GM18502 (cell line): Measurements from ENCODE around the gene MRPS18B.

ENCODE experiments used
- ATAC-seq: cut with Tn5 transposase; IDR thresholded peaks from one replicate; pipeline ENCODE4 v1.9.1; 2021; ENCODE audit warnings: mild to moderate bottlenecking; ENCODE audit not compliant: unreplicated experiment, poor library complexity

Gene MRPS18B

DNA sequence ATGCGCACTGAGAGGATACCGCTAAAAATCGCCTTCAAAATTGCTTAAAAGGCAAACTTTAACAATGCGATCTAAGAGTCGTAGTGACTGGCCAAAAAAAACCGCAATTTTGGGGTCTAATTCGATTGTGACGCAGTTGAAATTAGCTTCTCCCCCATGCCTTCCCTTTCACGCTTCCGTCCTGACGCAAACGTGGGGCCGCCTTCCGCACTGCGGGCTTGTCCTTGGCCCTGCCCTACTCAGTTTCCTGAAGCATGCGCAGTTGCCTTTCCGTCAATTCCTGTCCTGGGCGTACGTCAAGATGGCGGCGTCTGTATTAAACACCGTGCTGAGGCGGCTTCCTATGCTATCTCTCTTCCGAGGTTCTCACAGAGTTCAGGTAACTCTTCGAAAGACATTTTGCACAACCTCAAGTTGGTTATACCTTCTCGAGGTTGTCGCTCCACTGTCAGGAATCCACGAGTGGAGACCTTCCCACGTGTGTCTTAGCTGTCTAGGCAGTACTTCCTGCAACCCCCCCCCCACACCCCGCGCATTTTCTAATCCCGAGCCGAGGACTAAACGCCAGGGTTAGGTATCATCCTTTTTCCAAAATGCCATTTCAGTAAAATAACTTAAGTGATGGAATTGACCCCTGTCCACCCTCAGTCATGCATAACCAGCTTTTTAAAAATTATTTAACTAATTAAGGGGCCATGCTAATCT is at the start of gene MRPS18B:
Gene MRPS18B (plus strand): TSS at position 276 of the 705 bp plus-strand sequence. CDS start 26 bp downstream, at position 302.
- ATAC-seq = peak; percentile 76

DNA sequence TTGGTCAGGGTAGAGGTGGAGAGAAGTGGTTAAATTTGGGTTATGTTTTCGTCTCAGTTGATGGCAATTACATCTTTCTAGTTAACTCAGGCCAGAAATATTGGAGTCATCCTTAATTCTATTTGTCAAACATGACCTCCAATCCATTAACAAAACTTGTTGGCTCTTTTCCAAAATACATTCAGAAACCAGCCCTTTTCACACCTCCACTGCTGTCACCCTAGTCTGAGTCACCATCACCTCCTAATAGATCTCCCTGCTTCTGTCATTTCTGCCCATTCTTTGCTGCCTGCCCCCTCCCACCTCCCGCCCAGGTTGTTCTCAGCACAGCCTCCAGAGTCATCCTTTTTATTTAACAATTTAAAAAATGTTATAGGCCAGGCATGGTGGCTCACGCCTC is 49.4 kb upstream of the MRPS18B start:
- no peak for ATAC-seq

DNA sequence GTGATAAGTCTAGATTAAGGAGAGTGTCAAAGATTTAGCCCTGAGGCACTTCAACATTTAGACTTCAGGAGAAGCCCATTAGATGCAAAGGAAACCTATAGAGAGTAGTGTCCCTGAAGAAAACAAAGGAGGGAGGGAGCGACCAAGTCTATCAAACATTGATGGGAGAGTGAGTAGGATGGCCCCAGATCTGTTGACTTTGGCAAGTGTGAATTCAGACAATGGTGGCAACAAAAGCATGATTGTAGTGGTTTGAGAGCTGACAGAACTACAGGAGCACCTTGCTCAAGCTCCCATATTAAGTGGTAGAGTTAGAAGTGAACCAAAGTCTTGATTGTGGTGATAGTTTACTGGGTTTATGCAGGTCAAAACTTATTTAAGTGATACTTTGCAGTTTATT is 47.4 kb upstream of the MRPS18B start:
- no peak for ATAC-seq

DNA sequence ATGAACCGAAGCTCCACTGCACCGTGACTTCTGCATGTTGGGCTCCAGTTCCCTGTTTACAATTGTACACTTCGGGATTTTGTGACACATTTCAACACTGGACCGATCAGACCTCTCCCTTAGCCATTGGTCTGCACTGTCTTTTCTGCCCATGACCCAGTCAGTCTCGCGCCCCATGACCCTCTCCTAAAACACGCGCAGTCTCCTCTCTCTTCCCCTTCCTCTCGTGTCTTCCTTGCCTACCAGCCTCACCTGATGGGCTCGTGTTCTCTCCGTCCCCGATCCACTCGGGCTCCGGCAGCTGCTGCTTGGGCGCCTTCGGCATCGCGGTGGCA is 46.9 kb upstream of the MRPS18B start:
- peak; percentile 29 for ATAC-seq

DNA sequence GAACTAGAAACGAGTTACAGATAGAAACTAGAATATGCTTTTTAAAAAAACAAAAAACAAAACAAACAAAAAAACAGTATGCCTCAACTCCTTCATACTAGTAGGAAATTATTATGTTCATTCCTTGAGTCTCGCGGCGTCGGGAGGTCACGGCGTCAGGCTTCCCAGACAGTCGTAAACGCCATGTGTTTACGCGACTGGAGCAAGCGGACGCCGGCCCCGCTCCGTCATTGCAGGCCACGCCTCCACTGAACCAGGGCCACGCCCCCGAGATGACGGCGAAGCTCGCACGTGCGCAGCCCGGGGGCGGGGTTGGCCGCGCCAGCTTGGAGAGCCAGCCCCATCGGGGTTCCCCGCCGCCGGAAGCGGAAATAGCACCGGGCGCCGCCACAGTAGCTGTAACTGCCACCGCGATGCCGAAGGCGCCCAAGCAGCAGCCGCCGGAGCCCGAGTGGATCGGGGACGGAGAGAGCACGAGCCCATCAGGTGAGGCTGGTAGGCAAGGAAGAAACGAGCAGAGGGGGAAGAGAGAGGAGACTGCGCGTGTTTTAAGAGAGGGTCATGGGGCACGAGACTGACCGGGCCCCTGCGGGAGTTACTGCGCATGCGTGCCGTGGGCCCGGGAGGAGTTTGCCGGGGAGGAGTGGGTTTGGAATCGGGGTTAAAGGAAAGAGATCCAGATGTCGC is 46.4 kb upstream of the MRPS18B start, which contains the start of gene ABCF1:
Gene ABCF1 (plus strand): TSS at position 368 of the 687 bp plus-strand sequence. CDS start 46 bp downstream, at position 414.
- ATAC-seq = peak; percentile 93

DNA sequence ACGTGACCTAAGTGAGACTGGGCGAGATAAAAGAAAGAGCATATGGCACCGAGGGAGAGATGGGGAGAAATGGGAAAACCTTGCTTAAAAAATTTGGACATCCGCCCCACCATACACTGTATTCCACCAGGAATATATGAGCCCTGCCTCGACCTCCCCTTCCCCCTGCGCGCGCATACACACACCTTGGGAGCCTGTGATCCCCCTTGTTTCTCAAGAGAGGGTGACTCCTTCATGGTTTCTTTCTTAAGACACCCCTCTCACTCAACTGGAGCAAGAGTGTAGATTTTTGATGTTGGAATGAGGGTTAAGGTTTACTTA is 45.9 kb upstream of the MRPS18B start:
- no peak for ATAC-seq

DNA sequence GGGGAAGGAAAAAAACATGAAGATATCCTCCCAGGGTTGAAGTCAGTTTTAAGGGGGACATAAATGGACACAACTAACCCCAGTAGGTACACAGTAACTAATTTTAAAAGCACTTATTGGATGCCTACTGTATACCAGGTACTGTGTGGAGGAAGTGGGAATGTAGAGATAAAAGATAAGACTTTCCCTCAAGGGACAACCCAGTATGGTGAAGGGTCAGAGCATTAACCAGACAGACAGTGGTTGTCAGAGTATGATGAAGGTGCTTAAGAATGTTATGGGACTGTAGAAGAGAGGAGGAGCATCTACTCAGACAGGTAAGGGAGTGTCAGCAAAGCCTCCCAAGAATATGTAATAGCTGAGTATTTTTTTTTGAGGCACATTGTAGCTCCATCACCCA is 45.5 kb upstream of the MRPS18B start:
- no peak for ATAC-seq

DNA sequence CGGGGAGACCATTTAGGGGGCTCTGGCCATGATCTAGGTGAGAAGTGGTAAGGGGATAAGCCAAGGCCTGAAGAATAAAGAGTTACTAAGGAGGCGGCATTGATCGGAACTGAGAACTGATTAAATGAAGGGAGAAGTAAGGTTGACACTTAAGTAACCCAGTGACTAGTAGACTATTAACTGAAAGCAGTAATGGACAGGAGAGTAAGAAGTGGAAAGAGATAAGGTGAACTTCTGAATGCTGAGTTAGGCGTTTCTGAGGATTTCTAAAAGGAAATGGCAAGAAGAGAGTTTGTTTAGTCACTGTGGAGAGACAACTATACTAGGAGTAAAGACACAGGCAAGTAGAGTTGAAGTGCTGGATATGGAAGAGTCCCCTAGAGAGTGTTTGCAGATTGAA is 44.5 kb upstream of the MRPS18B start:
- ATAC-seq = no peak

DNA sequence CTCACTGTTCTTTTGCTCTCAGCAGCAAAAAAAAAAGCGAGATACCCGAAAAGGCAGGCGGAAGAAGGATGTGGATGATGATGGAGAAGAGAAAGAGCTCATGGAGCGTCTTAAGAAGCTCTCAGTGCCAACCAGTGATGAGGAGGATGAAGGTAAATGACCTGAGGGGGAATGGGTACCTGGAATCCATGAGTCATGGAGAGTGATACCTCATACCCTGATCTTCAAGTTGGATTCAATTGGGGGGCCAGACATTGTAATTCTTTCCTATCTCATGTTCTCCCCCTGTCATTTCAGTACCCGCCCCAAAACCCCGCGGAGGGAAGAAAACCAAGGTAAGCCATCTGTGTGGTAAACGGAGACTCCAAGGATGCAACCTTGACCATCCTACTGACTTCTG is 39.6 kb upstream of the MRPS18B start:
- no peak for ATAC-seq

DNA sequence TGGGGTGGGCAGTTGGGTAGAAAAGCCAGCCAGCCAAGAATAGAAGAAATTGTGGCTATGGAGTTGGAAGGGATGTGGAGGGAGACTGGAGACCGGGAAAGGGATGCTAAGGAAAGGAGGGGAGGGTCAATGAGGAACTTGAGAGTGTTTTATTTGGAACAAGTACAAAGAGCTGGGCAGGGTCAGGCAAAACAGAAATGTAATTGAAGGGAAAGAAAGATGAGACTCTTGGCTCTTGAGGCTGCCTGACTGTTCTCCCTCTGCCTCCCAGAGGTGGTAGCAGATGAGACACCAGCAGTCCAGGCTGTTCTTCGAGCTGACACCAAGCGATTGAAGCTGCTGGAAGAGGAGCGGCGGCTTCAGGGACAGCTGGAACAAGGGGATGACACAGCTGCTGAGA is 33.7 kb upstream of the MRPS18B start:
- no peak for ATAC-seq

DNA sequence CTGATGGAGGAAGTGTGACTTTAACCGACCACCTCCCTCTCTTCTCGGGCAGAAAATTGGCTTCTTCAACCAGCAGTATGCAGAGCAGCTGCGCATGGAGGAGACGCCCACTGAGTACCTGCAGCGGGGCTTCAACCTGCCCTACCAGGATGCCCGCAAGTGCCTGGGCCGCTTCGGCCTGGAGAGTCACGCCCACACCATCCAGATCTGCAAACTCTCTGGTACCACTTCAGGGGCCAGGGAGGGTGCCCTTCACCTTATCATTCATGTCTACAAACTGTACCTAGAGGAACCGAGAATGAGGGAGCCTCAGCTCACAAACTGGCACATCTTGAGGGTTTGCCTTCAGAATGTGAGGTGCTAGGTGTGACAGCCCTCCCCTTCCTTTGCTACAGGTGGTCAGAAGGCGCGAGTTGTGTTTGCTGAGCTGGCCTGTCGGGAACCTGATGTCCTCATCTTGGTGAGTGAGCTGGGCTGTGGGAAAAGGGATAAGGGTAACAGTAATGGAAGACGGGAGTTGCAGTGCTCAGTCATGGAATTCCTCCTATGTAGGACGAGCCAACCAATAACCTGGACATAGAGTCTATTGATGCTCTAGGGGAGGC is 27.8 kb upstream of the MRPS18B start:
- ATAC-seq = no peak

DNA sequence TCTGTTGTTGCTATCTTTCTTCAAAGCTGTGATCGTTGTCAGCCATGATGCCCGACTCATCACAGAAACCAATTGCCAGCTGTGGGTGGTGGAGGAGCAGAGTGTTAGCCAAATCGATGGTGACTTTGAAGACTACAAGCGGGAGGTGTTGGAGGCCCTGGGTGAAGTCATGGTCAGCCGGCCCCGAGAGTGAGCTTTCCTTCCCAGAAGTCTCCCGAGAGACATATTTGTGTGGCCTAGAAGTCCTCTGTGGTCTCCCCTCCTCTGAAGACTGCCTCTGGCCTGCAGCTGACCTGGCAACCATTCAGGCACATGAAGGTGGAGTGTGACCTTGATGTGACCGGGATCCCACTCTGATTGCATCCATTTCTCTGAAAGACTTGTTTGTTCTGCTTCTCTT is 27.1 kb upstream of the MRPS18B start:
- no peak for ATAC-seq

DNA sequence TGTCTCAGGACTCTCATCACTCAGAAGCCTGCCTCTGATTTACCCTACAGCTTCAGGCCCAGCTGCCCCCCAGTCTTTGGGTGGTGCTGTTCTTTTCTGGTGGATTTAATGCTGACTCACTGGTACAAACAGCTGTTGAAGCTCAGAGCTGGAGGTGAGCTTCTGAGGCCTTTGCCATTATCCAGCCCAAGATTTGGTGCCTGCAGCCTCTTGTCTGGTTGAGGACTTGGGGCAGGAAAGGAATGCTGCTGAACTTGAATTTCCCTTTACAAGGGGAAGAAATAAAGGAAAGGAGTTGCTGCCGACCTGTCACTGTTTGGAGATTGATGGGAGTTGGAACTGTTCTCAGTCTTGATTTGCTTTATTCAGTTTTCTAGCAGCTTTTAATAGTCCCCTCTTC is 26.6 kb upstream of the MRPS18B start:
- ATAC-seq = no peak

DNA sequence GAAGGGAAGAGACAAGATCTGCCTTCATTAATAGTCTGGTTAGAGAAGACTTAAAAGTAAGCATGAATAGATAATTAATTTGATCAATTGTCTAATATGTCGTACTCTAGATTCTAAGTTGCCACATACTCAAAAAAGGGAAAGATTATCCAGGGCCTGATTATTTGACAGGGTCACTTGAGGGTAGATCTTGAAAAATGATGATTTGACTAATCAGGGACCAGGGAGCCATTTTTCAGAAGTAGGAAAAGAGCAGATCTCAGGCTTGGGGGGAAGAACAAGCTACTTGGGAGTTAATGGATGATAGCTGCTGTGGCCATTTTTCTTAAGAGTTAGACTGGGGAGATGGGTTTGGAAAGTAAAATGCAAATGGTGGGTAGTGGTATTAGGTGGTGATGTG is 25.4 kb upstream of the MRPS18B start:
- no peak for ATAC-seq

DNA sequence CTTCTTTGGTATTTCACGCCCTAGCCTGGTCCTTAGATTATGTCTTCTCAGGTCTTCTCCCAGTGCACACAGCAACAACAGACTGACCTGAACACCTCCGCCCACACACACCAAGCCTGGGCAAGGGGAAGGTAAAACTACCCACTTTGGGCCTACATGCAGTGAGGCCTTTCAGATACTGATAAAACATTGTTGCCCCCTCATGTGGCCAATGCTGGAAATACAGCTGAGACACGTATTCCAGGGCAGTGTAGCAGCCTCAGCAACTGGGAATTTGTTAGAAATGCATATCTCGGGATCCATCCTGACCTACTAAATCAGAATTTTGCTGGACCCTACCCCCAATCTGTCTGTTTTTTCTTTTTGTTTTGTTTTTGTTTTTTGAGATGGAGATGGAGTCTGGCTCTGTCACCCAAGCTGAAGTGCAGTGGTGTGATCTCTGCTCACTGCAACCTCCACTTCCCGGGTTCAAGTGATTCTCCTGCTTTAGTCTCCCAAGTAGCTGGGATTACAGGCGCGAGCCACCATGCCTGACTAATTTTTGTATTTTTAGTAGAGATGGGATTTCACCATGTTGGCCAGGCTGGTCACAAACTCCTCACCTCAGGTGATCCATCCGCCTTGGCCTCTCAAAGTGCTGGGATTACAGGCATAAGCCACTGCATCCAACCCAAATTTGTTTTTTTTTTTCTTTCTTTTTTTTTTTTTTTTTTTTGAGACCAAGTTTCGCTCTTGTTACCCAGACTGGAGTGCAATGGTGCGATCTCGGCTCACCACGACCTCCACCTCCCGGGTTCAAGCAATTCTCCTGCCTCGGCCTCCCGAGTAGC is 20.1 kb upstream of the MRPS18B start:
- peak; percentile 58 for ATAC-seq

DNA sequence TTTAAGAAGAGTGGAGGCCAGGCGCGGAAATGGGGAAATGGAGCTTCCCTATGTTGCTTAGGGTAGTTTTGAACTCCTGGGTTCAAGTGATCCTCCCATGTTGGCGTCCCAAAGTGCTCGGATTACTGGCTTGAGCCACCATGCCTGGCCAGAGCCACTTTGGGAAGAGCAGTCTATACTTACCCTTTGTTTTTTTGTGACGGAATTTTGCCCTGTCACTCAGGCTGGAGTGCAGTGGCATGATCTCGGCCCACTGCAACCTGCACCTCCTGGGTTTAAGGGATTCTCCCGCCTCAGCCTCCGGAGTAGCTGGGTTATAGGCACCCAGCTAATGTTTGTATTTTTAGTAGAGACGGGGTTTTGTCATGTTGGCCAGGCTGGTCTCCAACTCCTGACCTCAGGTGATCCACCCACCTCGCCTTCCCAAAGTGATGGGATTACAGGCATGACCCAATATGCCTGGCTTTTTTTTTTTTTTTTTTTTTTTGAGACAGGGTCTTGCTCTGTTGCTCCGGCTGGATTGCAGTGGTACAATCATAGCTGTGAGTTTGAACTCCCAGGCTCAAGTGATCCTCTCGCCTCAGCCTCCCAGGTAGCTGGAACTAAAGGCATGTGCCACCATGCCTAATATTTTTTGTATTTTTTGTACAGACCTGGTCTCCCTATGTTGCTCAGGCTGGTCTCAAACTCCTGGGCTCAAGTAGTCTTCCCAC is 18.6 kb upstream of the MRPS18B start:
- no peak for ATAC-seq

DNA sequence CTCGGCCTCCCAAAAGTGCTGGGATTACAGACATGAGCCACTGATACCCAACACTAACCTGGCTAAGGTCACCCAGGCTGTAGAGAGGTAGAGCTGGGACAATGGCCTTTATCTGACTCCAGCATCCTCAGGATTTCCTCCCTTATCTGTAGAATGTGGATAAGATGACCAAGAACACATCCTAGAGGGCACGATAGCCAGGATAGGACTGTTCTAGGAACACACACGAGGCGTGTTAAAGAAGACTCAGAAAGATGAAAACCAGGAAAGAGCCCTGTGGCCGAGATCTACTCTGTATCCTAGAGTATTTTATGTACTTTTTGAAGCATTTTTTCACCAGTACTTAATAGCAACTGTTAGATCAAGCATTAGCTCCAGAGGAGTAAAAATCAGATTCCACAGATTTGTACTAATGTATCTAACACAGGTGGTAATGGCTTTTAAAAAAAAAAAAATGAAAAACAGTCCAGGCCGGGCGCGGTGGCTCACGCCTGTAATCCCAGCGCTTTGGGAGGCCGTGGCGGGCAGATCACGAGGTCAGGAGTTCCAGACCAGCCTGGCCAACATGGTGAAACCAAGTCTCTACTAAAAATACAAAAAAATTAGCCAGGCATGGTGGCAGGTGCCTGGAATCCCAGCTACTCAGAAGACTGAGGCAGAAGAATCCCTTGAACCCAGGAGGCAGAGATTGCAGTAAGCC is 17.9 kb upstream of the MRPS18B start:
- no peak for ATAC-seq

DNA sequence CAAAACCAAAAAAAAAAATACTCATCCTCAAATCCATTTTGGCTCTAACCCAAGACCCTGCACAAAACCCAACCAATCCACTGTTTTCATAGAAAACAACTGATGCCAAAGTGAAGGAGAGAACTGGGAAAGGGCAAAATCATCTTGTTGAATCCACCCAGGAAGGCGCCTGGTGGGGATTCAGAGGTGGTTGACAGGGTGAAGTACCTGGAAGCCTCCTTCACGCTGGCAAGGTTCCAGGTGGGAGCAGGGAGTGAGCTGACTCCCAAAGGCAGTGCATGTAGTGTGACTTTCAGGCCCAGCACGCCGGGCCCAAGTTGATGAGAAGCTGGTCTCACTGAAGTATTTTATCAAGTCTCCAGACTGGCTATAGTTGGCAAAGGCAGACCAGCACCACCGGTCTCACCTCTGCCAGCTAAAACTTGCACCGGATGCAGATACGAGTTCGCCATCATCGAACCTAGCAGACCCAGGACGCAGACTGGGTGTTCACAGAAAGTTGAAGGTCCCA is 17.1 kb upstream of the MRPS18B start:
- no peak for ATAC-seq

DNA sequence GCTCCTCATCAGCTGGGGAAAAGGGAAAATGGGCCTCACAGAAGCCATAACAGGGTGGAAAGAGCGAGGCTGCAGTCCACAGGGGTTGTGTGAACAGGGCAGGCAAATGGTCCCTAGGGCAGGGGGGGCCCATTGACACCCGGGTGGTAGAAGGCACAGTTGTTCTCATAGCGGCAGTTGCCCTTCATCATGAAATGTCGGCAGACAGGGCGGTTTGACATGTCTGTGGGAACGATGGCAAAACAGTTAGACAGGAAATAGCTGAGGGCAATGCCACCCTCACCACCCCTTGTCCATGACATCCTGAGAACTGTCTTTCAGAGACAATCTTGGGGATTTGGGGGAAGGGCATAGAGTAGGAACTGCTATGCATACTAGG is 16.2 kb upstream of the MRPS18B start:
- no peak for ATAC-seq
